Stromal cell of bone marrow (primary cell): ENCODE measurements around the gene NUP155.
"Not testable (repeated sequence)": the region's sequence is repeated elsewhere in the genome, so short reads cannot be mapped to it uniquely, and the experiment has no call there.

ENCODE experiments used
- DNase-seq: peaks from one replicate; pipeline ENCODE4 v3.0.0-alpha.2; 2012; ENCODE audit warnings: low read depth

Gene NUP155

DNA sequence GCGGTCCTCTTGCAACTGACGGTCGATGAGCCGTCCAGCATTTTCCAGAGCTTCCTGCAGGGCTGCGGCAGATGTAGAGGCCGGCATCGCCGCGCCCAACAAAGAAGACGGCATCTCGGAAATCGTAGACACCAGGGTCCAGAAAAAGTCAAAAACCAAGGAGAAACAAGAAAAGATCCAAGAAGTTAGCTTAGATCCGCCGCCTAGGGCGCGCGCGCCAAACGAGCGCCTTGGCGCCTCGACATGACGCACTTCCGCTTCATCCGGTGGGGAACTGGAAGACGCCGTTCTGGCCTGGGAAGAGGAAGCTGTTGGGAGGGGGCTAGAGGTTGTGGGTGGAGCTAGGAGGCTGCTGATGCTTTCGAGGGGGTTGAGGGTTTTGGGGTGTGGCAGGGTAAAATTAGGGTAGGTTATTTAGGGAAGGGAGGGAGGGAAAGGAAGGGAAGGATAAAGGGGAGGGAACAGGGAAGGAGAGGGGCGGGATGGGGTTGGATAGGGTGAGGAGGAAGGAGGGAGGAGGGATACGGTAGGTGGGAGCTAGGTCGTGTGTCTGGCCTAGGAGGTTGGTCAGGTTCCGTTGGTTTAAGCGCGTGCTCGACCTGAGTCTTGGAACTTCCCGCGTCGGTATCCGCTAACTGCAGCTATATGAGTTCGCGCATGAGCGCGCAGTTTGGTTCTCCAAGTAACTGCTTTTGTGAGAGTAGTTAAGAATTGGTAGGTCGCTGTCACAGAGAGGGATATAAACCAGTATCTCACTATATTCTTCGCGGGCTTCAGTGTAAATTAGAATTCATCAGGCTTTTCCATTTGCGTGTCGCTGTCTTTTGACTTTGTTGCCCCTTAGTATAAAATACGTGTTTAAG, at the start of gene NUP155:
TSS of gene NUP155 (minus strand) at position 243 of the 863 bp plus-strand sequence. CDS start at position 114, 129 bp downstream.
- peak; percentile 95 for DNase-seq

DNA sequence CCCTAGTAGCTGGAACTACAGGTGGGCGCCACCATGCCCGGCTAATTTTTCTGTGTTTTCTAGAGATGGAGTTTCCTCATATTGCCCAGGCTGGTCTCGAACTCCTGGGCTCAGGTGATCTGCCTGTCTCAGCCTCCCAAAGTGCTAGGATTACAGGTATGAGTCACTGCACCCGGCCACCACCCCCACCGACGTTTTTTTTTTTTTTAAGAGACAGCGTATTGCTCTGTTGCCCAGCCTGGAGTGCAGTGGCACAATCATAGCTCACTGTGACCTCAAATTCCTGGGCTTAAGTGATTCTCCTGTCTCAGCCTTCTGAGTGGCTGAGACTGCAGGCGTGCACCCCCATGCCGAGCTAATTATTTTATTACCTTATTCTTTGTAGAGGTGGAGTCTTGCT, 46.4 kb upstream of the NUP155 start:
- DNase-seq: no peak

DNA sequence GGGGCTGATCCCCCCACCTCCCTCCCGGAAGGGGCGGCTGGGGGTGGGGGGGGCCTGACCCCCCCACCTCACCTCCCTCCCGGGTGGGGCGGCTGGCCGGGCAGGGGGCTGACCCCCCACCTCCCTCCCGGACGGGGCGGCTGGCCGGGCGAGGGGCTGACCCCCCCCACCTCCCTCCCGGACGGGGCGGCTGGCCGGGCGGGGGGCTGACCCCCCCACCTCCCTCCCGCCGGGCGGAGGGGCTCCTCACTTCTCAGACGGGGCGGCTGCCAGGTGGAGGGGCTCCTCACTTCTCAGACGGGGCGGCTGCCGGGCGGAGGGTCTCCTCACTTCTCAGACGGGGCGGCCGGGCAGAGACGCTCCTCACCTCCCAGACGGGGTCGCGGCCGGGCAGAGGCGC, 44.5 kb upstream of the NUP155 start:
- not testable (repeated sequence) for DNase-seq

DNA sequence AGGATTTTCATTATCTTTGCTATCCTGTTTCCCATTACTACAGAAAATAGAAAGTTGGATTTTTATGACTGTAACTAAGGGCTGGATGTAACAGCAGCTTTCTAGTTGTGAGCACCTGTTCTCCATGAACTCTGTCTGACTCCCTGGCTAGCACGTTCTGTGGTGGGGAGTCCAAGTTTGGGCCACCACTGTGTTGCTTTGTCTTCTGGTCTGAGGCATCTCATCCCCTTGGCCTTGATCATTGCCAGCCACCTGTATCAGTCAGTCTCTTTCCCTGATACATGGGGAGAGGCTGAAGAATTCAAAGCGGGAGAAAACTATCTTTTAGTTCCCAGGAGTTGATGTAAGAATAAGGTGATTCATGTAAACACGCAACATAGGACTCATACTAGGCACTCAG, 41.6 kb upstream of the NUP155 start:
- DNase-seq: no peak

DNA sequence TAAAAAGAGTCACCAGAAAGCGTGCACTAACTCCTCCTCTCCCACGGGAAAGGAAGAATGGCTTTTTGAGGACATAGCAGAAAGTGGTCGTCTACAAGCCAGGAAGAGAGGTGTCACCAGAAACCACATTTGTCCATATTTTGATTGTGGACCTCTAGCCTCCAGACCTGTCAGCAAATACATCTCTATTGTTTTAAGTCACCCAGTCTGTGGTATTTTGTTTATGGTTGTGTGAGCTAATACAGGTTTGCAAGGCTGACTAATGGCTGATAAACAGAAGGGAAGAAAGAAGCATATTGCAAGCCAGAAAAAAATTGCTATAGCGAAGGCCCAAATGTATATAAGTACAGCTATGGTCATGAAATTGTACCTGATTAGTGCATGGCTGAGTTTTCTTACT, 29.6 kb upstream of the NUP155 start:
- no peak for DNase-seq

DNA sequence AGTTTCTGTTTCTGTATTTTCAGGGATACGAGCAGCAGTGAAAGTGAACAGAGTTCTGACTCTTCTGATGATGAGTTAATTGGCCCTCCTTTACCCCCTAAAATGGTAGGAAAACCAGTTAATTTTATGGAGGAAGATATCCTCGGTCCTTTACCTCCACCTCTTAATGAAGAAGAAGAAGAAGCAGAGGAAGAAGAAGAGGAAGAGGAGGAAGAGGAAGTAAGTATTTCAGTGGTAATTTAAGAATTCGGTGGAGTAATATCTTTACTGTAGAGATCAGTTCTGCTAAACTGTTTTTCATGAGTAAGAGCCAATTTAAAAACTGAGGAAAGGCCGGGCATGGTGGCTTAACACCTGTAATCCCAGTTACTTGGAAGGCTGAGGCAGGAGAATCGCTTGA, 25.4 kb upstream of the NUP155 start:
- DNase-seq: no peak

DNA sequence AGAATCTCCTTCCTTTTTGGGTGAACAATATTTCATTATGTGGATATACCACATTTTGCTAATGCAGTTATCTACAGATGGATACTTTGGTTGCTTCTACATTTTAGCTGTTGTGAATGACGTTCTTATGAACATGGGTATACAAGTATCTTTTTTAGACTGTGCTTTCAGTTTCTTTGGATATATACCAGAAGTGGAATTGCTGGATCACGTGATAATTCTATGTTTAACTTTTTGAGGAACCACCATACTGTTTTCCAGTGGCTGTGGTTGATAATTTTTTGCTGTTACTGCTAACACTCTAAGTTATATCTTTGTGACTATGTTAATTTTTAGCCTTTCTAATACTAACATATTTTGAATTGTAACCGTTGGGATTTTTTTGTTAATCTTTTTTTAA, 20.7 kb upstream of the NUP155 start:
- DNase-seq: no peak

DNA sequence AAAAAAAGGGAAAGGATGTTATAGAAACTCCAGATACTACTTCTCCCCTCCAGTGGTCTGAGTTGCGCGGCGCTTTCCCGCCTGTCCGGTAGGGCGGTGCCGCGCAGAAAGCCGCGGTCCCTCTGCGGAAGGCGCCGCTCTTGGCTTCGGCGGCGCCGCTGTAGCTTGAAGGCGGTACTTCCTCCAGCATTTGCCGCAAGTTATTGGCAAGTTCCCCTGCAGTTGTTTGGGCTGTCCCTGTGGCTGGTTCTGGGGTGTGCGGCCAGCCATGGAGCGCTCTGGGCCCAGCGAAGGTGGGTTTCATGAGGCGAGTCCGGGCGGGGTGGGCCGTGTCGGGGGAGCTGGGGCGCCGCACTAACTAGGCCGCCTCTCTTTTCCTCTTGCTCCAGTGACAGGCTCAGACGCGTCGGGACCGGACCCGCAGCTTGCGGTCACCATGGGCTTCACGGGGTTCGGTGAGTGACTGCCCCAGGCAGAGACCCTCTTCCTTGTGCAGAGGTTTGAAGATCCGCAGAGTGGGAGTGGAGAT, 8.3 kb upstream of the NUP155 start, which contains the start of gene WDR70:
TSS of gene WDR70 (plus strand) at position 219 of the 529 bp plus-strand sequence. CDS start at position 269, 50 bp downstream.
- DNase-seq: peak; percentile 84

DNA sequence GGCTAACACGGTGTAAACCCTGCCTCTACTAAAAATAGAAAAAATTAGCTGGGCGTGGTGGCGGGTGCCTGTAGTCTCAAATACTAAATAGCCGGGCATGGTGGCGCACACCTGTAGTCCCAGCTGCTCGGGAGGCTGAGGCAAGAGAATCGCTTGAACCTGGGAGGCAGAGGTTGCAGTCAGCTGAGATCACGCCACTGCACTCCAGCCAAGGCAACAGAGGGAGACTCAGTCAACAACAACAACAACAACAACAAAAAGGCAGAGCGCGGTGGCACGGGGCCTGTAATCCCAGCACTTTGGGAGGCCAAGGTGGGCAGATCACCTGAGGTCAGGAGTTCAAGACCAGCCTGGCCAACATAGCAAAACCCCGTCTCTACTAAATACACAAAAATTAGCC, 7.2 kb upstream of the NUP155 start:
- not testable (repeated sequence) for DNase-seq

DNA sequence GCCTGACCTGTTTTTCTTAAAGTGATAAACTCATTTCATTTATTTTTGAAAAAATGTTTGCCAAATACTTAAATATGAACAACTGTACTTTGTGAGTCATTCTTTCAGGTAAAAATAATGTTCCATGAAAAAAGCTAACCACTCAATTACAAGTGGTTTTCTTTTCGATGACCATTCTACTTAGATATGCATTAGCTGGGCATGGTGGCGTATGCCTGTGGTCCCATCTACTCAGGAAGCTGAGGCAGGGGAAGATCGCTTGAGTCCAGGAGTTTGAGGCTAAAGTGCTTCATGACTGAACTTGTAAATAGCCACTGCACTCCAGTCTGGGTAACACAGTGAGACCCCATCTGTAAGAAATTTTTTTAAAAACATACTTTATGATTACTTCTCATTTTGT, 4.2 kb upstream of the NUP155 start:
- no peak for DNase-seq

DNA sequence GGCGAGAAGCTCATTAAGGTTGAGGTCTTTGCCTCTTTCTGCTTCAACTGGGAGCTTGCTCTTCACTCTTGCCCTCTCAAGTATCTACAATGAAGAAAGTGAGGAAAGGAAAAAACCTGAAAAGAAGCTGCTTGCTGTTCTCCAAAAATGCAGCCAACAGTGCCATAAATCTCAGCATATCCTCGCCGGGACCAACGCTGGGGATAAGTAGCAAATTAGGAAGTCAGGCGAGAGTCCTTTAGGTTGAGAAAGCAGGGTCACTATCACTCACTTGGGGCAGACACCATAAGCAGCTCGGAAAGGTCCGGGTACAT, 399 bp downstream of the NUP155 start:
- no peak for DNase-seq

DNA sequence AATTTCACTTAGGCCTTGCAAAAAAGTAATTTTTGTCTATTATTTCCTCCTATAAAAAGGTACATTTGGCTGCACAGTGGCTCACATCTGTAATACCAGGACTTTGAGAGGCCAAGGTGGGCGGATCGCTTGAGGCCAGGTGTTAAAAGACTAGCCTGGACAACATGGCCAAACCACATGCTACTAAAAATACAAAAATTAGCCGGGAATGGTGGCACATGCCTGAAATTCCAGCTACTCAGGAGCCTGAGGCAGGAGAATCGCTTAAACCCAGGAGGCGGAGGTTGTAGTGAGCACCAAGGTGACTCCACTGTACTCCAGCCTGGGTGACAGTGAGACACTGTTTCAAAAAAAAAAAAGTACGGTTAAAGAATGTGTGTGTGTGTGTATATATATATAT, 15.7 kb downstream of the NUP155 start:
- DNase-seq: no peak

DNA sequence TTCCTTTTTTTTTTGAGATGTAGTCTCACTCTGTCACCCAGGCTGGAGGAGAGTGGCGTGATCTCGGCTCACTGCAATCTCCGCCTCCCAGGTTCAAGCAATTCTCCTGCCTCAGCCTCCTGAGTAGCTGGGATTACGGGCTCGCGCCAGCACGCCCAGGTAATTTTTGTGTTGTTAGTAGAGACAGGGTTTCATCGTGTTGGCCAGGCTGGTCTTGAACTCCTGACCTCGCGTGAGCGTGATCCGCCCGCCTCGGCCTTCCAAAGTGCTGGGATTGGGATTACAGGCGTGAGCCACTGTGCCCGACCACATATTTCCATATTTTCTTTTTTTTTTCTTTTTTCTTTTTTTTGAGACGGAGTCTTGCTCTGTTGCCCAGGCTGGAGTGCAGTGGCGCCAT, 28.2 kb downstream of the NUP155 start:
- DNase-seq: not testable (repeated sequence)

DNA sequence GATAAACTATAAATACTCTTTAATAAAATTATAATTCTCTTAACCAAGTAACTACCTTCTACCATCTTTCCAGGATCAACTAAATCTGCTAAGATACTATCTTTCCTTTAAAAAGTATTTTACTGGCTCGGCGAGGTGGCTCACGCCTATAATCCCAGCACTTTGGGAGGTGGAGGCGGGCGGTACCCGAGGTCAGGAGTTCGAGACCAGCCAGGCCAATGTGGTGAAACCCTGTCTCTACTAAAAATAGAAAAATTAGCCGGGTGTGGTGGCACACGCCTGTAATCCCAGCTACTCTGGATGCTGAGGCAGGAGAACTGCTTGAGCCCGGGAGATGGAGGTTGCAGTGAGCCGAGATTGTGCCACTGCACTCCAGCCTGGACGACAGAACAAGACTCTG, 36.2 kb downstream of the NUP155 start:
- not testable (repeated sequence) for DNase-seq

DNA sequence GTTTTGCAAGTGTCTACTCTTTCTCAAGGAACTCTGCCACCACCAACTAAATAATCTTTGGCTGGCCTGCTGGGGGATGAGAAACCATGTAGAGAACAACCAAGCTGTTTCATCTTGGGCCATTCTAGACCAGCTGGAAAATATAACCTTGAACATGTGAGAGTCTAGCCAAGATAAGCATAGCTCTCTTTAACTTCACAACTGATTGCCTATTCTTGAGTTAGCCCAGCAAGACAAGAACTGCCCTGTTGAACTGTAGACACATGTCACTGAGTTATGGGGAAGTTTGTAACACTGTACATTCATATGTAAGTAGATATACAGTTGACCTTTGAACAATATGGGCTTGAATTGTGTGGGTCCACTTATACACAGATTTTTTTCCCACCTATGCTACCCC, 44.4 kb downstream of the NUP155 start:
- no peak for DNase-seq

DNA sequence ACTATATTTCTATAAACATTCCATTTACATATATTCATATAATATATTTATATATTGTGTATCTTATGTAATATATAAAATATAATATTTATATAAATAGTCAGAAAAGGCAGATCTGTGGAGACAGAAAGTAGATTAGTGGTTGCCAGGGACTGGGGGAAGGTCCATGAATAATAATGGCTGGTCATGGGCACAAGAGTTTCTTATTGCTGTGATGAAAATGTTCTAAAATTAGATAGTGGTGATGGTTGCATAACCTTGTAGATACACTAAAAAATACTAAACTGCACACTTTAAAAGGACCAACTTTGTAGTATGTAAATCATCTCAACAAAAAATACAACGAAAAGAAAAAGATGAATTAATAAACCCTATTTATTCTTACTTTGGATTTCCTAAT, 47.3 kb downstream of the NUP155 start:
- DNase-seq: no peak

DNA sequence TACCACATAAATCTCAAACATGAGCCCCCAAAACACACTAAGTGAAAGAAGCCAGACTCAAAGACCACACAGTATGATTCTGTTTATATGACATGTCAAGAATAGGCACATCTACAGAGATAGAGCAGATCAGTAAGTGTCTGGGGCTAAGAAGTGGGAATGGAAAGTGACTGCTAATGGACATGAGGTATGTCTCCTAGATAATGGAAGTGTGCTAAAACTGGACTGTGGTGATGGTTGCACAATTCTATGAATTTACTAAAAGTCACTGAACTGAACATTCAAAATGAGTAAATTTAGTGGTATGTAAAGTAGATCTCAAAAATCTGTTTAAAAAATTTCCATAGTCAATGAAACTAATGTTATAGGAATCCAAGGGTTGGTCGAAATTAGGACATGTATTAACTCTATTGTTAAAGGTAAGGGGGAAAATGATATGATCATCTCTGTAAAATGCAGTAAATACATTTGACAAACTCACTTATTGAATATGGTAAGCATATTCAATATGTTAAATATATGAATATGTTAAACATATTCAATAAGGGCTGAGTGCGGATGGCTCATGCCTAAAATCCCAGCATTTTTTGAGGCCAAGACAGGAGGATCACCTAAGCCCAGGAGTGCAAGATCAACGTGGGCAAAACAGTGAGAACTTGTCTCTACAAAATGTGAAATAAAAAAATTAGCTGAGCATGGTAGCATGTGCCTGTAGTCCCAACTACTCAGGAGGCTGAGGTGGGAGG, 51.7 kb downstream of the NUP155 start:
- no peak for DNase-seq

DNA sequence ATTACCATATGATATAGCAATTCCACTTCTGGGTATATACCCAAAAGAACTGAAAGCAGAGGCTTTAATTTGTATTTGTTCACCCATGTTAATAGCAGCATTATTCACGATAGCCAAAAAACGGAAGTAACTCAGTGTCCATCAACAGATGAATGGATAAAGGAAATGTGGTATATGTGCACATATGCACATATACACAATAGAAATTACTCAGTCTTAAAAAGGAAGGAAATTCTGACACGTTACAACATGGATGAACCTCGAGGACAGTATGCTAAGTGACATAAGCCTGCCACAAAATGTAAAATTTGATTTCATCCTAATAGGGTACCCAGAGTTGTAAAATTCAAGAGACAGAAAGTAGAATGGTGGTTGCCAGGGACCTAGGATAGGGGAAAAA, 54.9 kb downstream of the NUP155 start:
- no peak for DNase-seq

DNA sequence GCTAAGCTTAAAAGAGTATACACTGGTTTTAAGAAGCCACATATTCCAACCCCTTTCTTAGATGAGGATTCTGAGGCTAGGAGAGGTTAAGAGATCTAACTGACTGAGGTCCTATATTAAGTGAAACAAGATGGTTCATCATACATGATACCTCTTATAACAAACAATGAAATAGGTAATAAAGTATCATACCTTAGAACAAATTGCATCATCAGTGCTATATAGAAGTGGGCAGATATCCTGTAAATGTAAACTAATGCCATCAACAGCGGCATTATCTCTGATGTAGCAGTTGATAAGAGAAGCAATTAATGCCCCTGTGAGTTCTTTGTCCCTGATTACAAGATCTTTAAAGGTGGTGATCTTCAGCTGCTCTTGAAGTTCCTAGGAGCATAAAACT, 60.5 kb downstream of the NUP155 start:
- no peak for DNase-seq

DNA sequence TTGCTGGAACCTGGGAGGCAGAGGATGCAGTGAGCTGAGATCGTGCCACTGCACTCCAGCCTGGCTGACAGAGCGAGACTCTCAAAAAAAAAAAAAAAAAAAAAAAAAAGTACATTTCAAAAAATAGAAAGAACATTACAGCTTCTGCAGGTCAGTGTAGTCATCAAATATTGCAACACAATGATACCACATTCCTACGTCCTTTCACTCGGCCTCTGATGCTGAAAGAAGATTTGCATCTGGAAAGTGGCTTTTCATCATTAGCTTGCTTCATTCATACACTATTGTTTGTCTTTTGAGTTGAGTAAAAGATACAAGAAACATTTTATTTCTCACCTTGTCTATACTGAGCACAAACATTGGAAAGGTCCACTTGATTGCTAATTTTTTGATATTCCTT, 62.1 kb downstream of the NUP155 start:
- no peak for DNase-seq

DNA sequence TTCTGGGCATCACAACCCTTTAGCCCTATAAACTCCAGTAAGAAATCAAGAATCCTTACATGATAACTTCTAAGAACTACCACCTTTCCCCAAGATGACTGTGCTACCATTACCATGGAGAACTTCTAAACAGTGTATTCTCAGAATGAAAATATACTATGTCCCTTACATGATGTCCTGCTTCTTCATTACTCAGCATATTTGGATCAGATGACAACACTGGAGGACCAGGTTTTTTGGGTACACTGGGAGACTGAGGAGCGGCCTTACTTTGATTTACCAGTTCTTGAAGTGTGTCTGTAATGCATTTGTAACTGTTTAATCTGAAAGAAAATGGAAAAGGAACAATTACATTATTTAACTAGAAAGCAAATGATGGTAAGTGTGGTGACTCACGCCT, 66.0 kb downstream of the NUP155 start:
- no peak for DNase-seq

DNA sequence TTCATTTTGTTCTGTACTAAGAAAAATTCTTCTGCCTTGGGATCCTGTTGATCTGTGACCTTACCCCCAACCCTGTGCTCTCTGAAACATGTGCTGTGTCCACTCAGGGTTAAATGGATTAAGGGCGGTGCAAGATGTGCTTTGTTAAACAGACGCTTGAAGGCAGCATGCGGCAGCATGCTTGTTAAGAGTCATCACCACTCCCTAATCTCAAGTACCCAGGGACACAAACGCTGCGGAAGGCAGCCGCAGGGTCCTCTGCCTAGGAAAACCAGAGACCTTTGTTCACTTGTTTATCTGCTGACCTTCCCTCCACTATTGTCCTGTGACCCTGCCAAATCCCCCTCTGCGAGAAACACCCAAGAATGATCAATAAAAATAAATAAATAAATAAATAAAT, 74.6 kb downstream of the NUP155 start:
- not testable (repeated sequence) for DNase-seq

DNA sequence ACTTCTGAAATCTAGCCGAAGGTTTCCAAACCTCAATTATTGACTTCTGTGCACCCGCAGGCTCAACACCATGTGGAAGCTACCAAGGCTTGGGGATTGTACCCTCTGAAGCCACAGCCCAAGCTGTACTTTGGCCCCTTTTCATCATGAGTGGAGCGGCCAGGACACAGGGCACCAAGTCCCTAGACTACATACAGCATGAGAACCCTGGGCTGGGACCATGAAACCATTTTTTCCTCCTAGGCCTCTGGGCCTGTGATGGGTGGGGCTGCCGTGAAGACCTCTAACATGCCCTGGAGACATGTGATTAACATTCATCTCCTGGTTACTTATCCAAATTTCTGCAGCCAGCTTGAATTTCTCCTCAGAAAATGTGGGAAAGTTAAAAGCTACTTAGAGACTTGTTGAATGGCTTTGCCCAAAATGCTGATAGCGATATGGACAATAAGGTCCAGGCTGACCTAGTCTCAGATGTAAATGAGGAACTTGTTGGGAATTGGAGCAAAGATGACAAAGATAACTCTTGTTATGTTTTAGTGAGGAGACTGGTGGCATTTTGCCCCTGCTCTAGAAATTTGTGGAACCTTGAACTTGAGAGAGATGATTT, 87.6 kb downstream of the NUP155 start:
- DNase-seq: no peak
